Measurements from ENCODE around the gene HES3. TPM values are rescaled to one million over a fixed set of nuclear protein-coding genes. Genes with fewer than 3 reads are reported as not detected.
A peak's percentile ranks its signal among the peaks of the same experiment; 100 is the strongest.
"Not testable (repeated sequence)": the region's sequence is repeated elsewhere in the genome, so short reads cannot be mapped to it uniquely, and the experiment has no call there.

The HES3 gene
- total RNA-seq, 1 experiment from 2014 or later: not detected

- not testable (repeated sequence) for DNase-seq (ENCODE audit: low spot score)
Observed at GRCh38 chr1:6219641-6220040, 24.3 kb upstream of the HES3 start.

- DNase-seq (ENCODE audit: low spot score): peak; percentile 18
Observed at GRCh38 chr1:6220236-6220635, 23.7 kb upstream of the HES3 start.

- no peak for DNase-seq (ENCODE audit: low spot score)
Observed at GRCh38 chr1:6221210-6221784, 22.7 kb upstream of the HES3 start.

GRCh38 chr1:6222636-6223035 lies 21.3 kb upstream of the HES3 start:
- peak; percentile 66 for DNase-seq (ENCODE audit: low spot score)

DNA sequence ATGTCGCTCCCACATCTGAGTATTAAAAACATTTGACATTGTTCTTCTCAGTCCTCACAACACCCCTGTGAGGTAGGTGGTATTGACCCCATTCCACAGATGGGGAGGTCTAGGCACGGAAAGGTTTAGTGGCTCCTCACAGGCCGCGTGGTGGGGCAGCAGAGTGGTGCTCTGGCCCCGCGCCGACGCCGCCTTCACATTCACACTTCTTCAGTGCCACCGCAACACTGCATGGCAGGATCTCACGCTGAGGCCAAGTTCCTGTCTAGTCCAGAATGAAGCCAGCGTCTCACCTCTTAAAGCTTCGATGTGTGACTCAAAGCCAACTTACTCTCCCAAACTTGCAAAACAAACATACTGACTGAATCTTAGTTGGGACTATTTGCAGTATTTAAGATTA lies 20.4 kb upstream of the HES3 start:
- DNase-seq (ENCODE audit: low spot score): no peak

- peak; percentile 40 for DNase-seq (ENCODE audit: low spot score)
Observed at GRCh38 chr1:6224718-6225117, 19.3 kb upstream of the HES3 start.

GRCh38 chr1:6225651-6226050 lies 18.3 kb upstream of the HES3 start:
- DNase-seq (ENCODE audit: low spot score): no peak

DNA sequence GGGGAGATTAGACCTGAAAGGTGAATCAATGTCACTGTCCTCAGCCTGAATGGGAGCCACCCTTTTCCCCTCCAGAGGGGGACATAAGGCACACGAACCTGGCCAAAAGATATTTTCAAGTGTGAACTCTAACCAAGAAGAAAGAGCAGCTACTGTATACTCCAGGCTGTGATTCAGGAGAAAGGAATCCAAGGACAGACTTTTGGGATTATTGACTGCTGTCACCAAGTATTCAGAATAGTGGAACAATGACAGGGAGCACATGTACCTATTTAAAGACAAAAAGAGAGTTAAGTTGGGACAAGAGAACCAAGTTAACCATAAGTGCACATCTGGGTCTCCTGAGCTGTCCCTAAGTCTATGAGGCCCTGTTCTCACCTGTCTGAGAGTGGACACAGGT lies 10.6 kb upstream of the HES3 start:
- no peak for DNase-seq (ENCODE audit: low spot score)

- no peak for DNase-seq (ENCODE audit: low spot score)
Observed at GRCh38 chr1:6234502-6235295, 9.3 kb upstream of the HES3 start.

GRCh38 chr1:6235296-6235677 lies 8.7 kb upstream of the HES3 start:
- DNase-seq (ENCODE audit: low spot score): no peak

- DNase-seq (ENCODE audit: low spot score): no peak
Observed at GRCh38 chr1:6237093-6237492, 6.9 kb upstream of the HES3 start.

GRCh38 chr1:6239213-6239752 lies 4.7 kb upstream of the HES3 start:
- no peak for DNase-seq (ENCODE audit: low spot score)

DNA sequence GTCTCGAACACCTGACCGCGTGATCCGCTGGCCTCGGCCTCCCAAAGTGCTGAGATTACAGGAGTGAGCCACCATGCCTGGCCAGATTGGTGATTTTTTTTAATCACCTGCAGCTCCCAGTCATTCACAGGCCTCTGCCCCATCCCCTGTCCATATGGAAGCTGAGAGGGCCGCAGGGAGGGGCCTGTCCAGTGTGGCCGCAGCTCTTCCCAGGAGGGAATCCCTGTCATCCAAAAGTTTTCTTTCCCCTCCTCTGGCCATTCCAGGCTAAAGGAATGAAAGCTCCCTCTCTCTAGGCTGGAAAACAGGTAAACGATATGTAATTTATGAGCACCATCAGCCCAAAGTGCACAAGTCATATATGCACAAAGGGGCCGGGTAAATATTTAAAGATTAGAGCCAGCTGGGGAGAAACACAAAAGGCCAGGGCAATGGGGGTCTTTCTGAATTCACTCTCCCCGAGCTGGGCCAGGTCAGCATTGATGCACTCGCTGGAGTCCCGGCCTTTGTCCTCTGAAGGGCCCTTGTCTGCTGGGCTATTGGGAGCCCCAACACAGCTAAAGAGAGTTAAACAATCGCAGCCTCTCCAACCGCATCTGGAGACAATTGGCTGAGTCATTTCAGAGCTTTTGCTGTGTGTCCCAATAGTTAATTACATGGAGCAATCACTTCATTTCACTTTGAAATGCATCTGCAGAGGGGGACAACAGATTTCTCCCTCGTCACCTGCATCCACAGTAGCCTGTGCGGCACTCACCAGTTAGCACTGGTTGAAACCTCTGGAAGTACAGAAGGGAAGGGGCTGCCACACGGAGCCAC lies 3.8 kb upstream of the HES3 start:
- DNase-seq (ENCODE audit: low spot score): no peak

GRCh38 chr1:6241107-6241886 lies 2.7 kb upstream of the HES3 start:
- no peak for DNase-seq (ENCODE audit: low spot score)

- DNase-seq (ENCODE audit: low spot score): no peak
Observed at GRCh38 chr1:6241887-6242740, 1.9 kb upstream of the HES3 start.

GRCh38 chr1:6243053-6243834 lies 735 bp upstream of the HES3 start:
- DNase-seq (ENCODE audit: low spot score): no peak

GRCh38 chr1:6244401-6245049 lies 546 bp downstream of the HES3 start:
- no peak for DNase-seq (ENCODE audit: low spot score)

DNA sequence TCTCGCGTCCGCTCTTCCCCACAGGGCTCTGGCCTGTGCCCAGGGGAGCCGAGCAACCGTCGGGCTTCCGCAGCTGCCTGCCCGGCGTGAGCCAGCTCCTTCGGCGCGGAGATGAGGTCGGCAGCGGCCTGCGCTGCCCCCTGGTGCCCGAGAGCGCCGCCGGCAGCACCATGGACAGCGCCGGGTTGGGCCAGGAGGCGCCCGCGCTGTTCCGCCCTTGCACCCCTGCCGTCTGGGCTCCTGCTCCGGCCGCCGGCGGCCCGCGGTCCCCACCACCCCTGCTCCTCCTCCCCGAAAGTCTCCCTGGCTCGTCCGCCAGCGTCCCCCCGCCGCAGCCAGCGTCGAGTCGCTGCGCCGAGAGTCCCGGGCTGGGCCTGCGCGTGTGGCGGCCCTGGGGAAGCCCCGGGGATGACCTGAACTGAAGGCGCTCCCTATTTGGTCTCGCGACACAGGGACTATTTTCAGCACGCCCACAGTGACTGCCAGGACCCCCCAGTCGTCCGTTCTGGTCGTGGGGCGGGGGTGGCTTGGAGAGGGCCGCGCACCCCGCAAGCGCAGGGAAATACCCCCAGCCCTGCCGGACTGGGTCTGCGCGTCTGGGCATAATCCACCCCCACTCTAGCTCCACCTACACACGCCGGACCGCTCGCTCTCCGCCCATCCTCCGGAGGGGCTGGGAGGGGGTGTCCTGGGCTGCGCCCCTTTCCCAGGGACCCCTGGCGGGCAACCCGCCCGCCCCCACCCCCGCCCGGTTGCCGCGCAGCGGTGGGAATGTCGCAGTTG lies 1.3 kb downstream of the HES3 start:
- peak; percentile 53 for DNase-seq (ENCODE audit: low spot score)
